ENCODE measurements around the gene PLD6.

GRCh38 chr17:17156511-17156910, 49.6 kb downstream of the PLD6 start:
- TF ChIP-seq CTCF (conservative IDR thresholded peaks at IDR 0.05; ENCODE audit: low read depth, low read length), result no peak
- no peak for TF ChIP-seq EZH2 (IDR thresholded peaks at IDR 0.05; ENCODE audit: borderline replicate concordance, low read depth, low read length, poor library complexity, severe bottlenecking)
